Esophagus (tissue), 2 donors: ENCODE data around the gene UPF1. TPM values are rescaled to one million over a fixed set of nuclear protein-coding genes. Genes with fewer than 3 reads are reported as not detected.
A peak's percentile ranks its signal among the peaks of the same experiment; 100 is the strongest.

Source experiments
- H3K27ac ChIP-seq, 2 donors: one replicate each; pipeline ENCODE4 v1.5.1; 2013; ENCODE audit warnings: low read depth in 2 of 2, mild to moderate bottlenecking in 2 of 2, inconsistent platforms in 1 of 2, low read length in 1 of 2, moderate library complexity in 1 of 2
- H3K27me3 ChIP-seq, 2 donors: one replicate each; pipeline ENCODE4 v1.6.1; 2013; ENCODE audit warnings: low read length in 2 of 2, control low read depth in 1 of 2, mild to moderate bottlenecking in 1 of 2; ENCODE audit not compliant: insufficient read depth in 2 of 2, control insufficient read depth in 1 of 2
- H3K36me3 ChIP-seq, 2 donors: one replicate each; pipeline ENCODE4 v1.6.1; 2013; ENCODE audit warnings: low read length in 1 of 2; ENCODE audit not compliant: control insufficient read depth in 2 of 2, insufficient read depth in 2 of 2
- H3K4me1 ChIP-seq, 2 donors: one replicate each; pipeline ENCODE4 v1.6.1; 2013; ENCODE audit warnings: low read length in 1 of 2; ENCODE audit not compliant: control insufficient read depth in 2 of 2, insufficient read depth in 2 of 2
- H3K4me3 ChIP-seq, 2 donors: one replicate each; pipeline ENCODE4 v1.5.1; 2013; ENCODE audit warnings: low read length in 2 of 2, mild to moderate bottlenecking in 2 of 2, low read depth in 1 of 2, moderate library complexity in 1 of 2
- H3K9me3 ChIP-seq, 2 donors: one replicate each; pipeline ENCODE4 v1.6.1; 2013; ENCODE audit warnings: mild to moderate bottlenecking in 2 of 2, low read depth in 1 of 2, low read length in 1 of 2, moderate library complexity in 1 of 2; ENCODE audit not compliant: control insufficient read depth in 2 of 2, insufficient read depth in 1 of 2
- WGBS, 2 donors: extraction: QIAGEN DNeasy Blood & Tissue Kit; methylation state at CpG; one replicate each; pipeline ENCODE4 v1.1.7; 2013; 5-methylcytosine and 5-hydroxymethylcytosine counted together
- polyA plus RNA-seq, 2 donors: library from polyadenylated mRNA; stranded (reverse); fragments of 200-250 nt; gene quantifications; one replicate each; pipeline ENCODE4 v1.2.3, GENCODE V29; 2013
- donor health status: healthy with polysubstance abuse.
- donor health status: Bipolar disorder and iron deficiency.

The UPF1 gene
- polyA plus RNA-seq, 2 donors = 28.1 to 41.7 TPM

DNA sequence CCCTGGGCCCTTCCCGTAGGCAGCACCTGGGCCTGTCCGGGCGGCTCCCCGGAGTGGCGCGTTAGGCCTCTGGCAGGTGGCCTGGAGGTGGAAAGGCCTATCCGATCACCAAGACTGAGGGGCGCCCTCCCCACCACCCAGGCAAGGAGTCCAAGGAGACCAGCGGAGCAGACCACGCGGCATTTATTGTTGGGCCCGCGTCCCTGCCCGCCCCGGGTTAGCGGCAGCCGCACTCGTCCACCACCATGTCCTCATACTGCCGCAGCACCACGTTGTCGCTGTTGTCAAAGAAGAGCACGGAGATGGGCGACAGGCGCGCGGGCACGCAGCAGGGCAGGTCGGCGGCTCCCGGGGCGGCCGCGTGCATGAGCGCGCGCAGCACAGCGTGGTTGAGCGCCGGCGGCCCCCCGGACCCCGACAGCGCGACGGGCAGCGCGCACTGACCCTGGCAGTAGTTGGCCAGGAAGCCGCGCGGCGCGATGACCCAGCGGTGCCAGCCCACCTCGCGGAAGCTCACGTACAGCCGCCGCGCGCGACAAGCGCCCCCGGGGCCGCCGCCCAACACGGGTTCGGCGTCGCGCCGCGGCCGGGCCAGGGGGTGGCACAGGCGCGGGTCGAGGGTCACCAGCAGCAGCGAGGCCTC is 36.7 kb downstream of the UPF1 start:
- WGBS, 2 donors = 49 to 63% methylated on average over 48 to 77 of the region's 77 CpGs
- Histone ChIP-seq H3K4me3 (peak overlapping the region; percentile 21 to 23), H3K27me3 (no peaks in the 10 kb centered on the region), H3K36me3 (peaks cover 22 to 38% of the 10 kb centered on the region in 2 donors), H3K9me3 (no peaks in the 10 kb centered on the region), H3K4me1 (peaks cover 2 to 8% of the 10 kb centered on the region in 2 donors), H3K27ac (no peak overlapping the region)

DNA sequence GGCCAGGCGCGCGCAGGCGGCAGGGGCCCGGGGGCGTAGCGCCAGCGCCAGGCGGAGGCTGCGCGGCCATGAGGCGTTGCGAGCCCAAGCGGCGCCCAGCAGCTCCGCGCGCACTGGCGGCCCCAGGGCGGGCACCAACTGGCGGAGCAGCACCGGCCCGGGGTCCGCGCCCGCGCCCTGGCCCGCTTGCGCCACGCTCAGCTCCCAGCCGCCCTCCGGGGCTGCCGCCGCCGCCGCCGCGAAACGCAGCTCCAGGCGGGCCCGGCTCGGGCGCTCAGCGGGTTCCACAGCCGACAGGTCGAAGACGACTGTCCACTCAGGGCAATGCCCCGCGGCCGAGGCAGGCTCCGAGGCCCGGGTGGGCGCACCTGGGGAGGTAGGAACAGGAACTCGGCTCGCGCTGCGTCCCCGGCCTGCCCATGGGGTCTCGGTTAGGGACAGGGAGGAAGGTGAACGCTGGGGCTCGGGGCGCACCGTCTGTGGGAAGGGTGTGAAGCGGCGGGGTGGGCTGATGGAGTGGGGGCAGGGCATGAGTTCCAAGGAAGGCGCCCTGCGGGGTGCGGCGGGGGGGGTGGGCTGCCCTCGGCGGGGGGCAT is 37.4 kb downstream of the UPF1 start:
- H3K4me3 ChIP-seq = peak overlapping the region; percentile 21 to 23
- H3K9me3 ChIP-seq = no peaks in the 10 kb centered on the region
- peaks cover 16 to 32% of the 10 kb centered on the region in 2 donors for H3K36me3 ChIP-seq
- WGBS, 2 donors = 32 to 34% methylated on average over 53 to 71 of the region's 71 CpGs
- H3K27me3 ChIP-seq = no peaks in the 10 kb centered on the region
- H3K4me1 ChIP-seq = peaks cover 2 to 8% of the 10 kb centered on the region in 2 donors
- H3K27ac ChIP-seq = no peak overlapping the region

DNA sequence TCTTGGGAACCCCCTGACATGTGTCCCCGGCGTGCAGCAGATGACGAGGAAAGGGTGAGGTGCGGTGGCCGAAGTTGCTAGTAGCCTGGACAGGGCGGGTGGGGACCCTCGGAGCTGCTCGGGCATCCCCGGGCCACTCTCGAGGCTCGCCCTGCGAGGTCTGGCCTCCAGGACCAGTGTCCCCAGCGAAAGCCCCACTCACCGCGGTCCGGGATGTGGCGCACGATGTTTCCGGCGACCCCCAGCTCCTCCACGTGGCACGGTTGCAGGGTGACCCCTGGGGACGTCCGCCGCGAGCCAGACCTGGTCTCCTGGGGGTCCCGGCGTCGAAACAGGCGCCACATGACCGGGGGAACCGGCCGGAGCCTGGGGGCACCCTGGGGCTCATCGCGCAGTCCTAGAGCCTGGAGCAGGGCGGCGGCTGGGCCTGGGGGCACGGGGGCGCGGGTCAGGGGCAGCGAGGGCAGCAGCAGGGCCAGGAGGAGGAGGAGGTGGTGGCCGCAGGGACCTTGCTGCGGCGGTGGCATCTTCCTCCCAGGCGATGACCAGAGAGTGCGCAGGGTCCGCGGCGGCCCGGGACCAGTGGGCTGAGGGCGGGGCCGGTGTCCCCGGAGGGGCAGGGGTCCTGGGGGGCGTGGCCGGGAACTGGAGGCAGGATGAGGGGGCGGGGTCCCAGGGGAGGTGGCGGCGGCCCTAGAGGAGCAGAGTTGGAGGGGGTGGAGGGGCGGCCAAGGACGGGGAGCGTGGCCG is 38.2 kb downstream of the UPF1 start:
- Histone ChIP-seq H3K4me3 (no peak overlapping the region), H3K36me3 (peaks cover 13 to 27% of the 10 kb centered on the region in 2 donors), H3K9me3 (no peaks in the 10 kb centered on the region), H3K27ac (no peak overlapping the region), H3K4me1 (peaks cover 2 to 8% of the 10 kb centered on the region in 2 donors), H3K27me3 (no peaks in the 10 kb centered on the region)
- 27 to 29% methylated on average over 54 to 62 of the region's 62 CpGs for WGBS, 2 donors

- no peaks in the 10 kb centered on the region for H3K9me3 ChIP-seq
- peaks cover 6 to 21% of the 10 kb centered on the region in 2 donors for H3K36me3 ChIP-seq
- H3K4me1 ChIP-seq = peaks cover 2 to 8% of the 10 kb centered on the region in 2 donors
- no peak overlapping the region for H3K4me3 ChIP-seq
- 46 to 55% methylated on average over 12 to 25 of the region's 25 CpGs for WGBS, 2 donors
- no peaks in the 10 kb centered on the region for H3K27me3 ChIP-seq
- H3K27ac ChIP-seq = no peak overlapping the region
These were observed 38.9 kb downstream of the UPF1 start for GRCh38 chr19:18870531-18871172.

- peaks cover 5 to 13% of the 10 kb centered on the region in 2 donors for H3K36me3 ChIP-seq
- 68 to 78% methylated on average over 7 of the region's 7 CpGs for WGBS, 2 donors
These were observed 39.8 kb downstream of the UPF1 start for GRCh38 chr19:18871543-18871942.

GRCh38 chr19:18875726-18876125 is 44.0 kb downstream of the UPF1 start:
- WGBS, 2 donors = 83 to 89% methylated on average over 5 of the region's 5 CpGs
- Histone ChIP-seq H3K4me3 (no peak overlapping the region), H3K27me3 (no peaks in the 10 kb centered on the region)

More at GRCh38 chr19:18871543-18871942, 39.8 kb downstream of the UPF1 start:
- peaks cover 2 to 8% of the 10 kb centered on the region in 2 donors for H3K4me1 ChIP-seq
- no peaks in the 10 kb centered on the region for H3K27me3 ChIP-seq
- H3K9me3 ChIP-seq = no peaks in the 10 kb centered on the region
- H3K4me3 ChIP-seq = no peak overlapping the region
- H3K27ac ChIP-seq = no peak overlapping the region

GRCh38 chr19:18876865-18877264 is 45.1 kb downstream of the UPF1 start:
- Histone ChIP-seq H3K36me3 (no peaks in the 10 kb centered on the region), H3K27me3 (no peaks in the 10 kb centered on the region), H3K4me1 (no peaks in the 10 kb centered on the region), H3K4me3 (no peak overlapping the region), H3K27ac (no peak overlapping the region), H3K9me3 (no peaks in the 10 kb centered on the region)
- whole genome bisulfite sequencing, 2 donors = 96% methylated on average over 7 of the region's 7 CpGs

More at GRCh38 chr19:18875726-18876125, 44.0 kb downstream of the UPF1 start:
- Histone ChIP-seq H3K36me3 (no peaks in the 10 kb centered on the region), H3K9me3 (no peaks in the 10 kb centered on the region), H3K27ac (no peak overlapping the region), H3K4me1 (no peaks in the 10 kb centered on the region)

GRCh38 chr19:18878058-18878797 is 46.5 kb downstream of the UPF1 start:
- Histone ChIP-seq H3K9me3 (no peaks in the 10 kb centered on the region), H3K27ac (no peak overlapping the region), H3K36me3 (no peaks in the 10 kb centered on the region), H3K27me3 (no peaks in the 10 kb centered on the region), H3K4me1 (no peaks in the 10 kb centered on the region), H3K4me3 (no peak overlapping the region)
- 86 to 90% methylated on average over 25 of the region's 25 CpGs for WGBS, 2 donors
